NCI-H69 (cell line): ENCODE results near the gene CELF4.
"Not testable (repeated sequence)": the region's sequence is repeated elsewhere in the genome, so short reads cannot be mapped to it uniquely, and the experiment has no call there.

ENCODE experiments used
- DNase-seq: peaks from one replicate; lab custom pipeline; 2025; lab: John Stamatoyannopoulos, UW

Gene CELF4

DNA sequence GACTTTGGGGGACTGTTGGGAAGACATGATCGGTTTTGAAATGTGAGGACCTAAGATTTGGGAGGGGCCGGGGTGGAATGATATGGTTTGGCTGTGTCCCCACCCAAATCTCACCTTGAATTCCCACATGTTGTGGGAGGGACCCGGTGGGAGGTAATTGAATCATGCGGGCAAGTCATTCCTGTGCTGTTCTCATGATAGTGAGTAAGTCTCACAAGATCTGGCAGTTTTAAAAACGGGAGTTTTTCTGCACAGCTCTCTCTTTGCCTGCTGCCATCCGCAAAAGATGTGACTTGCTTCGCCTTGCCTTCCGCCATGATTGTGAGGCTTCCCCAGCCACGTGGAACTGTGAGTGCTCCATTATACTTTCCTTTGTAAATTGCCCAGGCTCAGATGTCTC is 207.5 kb downstream of the CELF4 start:
- DNase-seq: not testable (repeated sequence)

DNA sequence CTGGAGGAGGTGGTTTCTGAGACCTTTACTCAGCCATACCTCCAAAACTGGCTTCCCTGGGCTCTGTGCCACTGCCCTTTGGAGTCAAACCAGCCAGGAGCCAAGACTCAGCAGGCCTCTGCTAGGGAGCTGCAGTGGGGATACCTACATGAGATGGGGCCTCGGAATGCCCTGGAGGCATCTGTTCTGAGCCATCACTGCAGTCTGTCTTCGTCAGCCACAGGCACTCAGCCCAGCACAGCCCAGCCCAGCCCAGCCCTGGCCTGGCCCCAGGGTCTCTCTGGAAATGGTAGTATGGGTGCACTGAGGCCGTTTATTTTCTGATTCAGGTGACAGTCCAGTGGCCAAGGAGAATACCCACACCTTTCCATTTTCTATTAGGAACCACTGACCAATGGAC is 209.8 kb downstream of the CELF4 start:
- DNase-seq: peak; percentile 81

DNA sequence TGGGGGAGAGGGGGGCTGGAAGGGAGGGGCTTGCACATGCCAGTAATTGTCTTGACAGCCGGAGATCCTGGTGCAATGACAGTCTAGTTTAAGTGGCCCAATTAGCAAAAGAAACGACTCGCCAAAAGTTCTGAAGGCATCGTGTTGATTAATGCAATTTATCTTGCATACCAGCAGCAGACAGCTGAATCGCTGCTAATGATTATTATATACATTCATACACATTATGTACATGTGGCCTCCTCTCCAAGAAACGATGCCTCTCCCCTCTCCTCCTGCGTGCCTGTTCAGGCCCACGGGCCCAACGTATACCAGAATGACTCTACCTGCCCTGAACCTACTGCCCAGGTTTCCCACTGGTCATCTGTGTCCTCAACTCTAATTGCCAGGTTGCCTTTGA is 214.5 kb downstream of the CELF4 start:
- no peak for DNase-seq

DNA sequence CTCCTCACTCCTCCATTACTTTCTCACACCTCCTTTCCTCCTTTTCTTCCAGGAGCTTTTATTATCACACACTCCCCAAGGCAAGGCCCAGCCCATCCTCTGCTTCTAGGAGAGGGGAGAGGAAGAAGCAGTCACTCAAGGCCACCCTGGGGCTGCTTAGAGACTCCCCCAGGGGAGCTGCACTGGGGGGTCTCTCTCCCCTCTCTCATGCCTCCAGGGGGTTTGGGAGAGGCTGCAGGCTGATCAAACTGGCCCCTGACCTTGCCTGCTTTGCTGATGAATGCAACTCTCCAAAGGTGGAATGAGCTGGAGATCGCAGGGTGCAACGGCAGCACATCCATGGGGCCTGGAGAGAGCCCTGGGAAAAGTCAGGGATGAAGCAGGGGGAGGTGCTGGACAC is 216.9 kb downstream of the CELF4 start:
- no peak for DNase-seq

DNA sequence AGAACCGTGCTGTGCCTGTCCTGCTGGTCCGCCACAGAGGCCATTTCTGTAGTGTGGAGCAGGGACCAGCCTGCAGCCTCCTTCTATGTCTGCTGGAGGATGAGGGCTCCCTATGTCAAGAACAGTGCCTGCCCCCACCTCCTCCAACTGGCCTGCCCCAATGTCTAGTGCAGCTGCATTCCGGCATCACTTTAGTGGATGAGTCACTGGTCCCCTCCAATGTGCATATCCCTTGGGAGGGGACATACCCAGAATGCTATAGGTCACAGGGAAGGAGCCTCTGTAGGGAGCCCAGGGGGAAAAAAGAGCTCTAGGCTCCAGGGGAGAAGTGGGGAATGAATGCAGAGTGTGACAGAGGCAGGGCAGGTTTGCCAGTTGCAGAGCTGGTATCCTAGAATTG is 219.6 kb downstream of the CELF4 start:
- DNase-seq: peak; percentile 98

DNA sequence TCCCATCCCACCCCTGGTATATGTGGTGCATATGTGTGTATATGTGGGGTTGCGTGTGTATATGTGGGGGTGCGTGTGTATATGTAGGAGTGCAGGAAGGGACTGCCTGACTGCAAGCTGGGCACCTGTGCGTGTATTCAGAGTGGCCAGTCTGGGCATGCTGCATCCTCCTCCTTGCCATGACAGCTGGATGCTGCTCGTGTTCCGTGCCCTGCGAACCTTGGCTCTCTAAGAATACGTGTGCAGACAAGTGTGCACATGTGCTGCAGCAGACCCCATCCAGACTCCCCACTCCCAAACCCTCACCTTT is 222.1 kb downstream of the CELF4 start:
- DNase-seq: no peak

DNA sequence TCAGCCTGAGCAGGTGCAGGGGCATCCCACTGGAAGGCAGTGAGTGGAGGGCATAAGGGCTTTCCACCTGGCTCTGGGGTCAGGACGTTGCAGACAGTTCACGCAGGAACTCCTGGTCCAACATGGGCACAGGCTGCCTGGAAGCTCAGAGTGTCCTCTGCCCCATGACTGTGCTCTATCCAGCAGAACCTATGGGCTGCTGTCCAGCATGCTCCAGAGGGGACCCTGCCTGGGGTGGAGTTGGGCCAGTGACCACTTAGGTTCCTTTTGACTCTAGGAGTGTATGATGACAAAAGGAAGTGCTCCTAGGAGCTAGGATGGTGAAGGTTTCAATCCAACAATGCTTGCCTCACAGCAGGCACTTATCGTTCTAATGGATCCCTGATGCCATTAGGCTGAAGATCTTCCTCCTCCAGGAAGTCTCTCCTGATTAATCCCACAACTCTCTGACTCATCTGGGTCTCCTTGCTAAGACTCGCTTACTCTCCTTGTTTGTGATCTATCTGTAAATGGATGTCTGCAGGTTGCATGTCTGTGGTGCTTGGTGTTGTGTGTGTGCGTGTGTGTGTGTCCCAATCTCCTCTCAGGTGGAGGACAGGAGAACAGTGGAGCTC is 224.0 kb downstream of the CELF4 start:
- peak; percentile 61 for DNase-seq

DNA sequence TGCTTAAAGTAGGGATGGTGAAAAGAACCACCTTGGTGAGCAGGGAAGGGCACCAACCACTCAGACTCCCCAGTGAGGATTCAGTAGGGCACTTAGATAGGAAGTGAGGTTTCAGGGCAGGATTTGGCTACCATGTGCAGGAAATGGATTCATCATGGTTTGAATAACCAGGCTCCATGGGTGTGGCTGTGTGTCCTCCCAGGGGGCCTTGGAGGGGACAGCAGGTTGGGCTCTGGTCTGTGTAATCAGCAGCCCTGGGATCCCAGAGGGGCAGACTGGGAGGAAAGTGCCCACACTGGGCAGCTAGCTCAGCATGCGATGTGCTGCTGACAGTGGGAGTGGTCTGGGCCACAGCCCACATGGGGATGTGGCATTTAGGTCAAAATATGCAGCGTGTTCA is 224.6 kb downstream of the CELF4 start:
- DNase-seq: peak; percentile 95

DNA sequence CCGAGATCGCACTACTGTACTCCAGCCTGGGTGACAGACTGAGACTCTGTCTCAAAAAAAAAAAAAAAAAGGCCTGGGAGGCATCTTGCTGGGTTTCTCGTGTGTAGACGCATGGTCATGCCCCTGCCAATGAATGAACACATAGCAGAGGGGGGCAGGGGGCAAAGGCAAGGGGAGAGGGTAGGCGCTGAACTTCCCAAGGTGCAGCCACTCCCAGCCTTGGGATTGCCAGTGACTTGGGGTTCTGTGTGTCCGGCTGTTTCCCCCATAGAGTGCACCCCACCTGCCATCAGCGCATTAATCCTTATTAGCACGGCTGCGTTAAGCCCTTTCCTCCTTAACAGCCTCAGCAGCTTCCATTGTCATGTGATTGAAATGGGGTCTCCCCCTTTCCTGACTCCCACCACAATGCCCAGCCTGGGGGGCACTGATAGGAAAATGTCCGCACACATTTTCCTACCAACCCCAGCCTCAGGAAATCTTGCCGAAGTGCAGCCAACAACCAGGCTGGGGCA is 225.8 kb downstream of the CELF4 start:
- DNase-seq: no peak

DNA sequence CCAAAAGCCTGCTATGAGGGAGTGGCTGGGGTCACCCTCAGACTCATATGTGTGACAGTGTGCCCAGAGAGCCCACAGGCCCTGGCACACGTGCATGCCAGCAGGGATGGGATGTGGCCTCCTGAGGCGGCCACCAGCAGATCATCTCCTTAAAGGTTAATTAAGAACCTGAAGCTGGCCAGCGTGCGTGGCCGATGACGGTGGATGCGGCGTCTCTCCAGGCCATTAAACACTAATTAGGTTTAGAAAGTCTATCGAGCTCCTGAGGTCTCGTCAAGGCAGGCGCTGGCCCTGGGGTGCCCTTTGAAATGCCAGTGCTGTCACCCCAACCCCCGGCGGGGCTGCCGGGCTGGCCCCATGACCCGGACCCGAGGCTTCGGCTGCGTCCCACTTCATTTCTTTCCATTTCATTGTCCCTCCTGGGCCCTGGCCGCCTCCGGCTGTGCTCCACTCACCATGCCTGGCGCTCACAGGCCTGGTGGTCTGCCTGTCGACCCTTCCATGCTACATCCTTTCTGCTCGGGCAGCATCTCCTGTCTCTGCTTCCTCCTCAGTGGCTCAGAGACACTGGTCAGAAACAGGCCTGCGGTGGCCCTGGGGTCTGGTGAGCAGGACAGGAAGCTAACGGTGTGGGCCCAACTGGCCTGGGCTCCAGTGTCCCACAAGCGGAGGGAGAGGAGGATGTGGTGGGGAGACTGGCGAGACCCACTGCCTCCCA is 228.9 kb downstream of the CELF4 start:
- no peak for DNase-seq

DNA sequence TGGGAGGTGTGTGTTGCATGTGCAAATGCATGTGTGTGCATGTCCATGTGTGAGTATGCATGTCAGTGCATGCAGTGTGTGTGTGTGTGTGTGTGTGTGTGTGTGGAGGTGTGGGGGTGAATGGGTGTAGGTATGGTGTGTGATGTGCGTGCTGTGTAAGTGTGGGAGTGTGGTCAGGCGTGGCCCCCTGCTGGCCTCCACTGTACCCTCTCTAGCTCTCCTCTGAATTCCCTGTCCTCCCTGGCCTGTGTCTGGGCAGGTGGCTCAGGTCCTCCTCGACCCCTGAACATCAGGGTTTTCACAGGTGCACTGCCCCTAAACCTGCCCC is 230.2 kb downstream of the CELF4 start:
- DNase-seq: no peak

DNA sequence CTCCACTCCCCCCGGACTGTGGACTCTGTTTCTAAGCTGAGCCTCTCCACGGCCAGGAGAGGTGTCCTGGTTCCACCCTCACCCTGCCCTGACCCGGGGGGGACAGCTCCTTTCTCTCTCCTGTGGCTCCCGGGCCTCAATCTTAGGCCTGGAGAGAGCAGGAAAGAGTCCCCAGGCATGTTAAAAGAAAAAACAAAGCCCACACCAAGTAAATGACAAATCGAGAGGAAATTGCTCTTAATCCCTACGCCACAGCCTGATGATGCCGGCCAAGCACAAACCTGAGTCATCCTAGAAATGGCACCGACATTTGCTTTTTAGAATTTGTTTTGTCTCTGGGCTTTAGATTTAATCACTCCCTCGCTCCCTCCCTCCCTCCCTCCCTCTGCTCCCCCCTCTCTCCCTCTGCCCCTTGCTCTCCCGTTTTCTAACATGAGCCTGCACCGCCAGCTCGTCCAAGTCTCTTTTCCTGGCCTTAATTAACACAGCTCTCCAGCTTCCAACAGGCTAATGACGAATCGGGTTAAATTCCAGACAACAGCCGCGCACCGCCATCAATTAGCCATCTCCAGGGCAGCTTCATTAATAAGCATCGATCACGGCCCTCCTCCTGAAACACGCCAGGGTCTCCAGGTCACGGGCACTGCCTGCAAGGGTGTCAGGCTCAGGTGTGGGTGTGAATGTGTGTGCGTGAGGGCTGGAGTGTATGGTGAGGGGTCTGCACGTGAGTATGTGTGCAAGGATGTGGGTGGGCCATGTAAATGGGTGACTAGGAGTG is 230.8 kb downstream of the CELF4 start:
- peak; percentile 35 for DNase-seq

DNA sequence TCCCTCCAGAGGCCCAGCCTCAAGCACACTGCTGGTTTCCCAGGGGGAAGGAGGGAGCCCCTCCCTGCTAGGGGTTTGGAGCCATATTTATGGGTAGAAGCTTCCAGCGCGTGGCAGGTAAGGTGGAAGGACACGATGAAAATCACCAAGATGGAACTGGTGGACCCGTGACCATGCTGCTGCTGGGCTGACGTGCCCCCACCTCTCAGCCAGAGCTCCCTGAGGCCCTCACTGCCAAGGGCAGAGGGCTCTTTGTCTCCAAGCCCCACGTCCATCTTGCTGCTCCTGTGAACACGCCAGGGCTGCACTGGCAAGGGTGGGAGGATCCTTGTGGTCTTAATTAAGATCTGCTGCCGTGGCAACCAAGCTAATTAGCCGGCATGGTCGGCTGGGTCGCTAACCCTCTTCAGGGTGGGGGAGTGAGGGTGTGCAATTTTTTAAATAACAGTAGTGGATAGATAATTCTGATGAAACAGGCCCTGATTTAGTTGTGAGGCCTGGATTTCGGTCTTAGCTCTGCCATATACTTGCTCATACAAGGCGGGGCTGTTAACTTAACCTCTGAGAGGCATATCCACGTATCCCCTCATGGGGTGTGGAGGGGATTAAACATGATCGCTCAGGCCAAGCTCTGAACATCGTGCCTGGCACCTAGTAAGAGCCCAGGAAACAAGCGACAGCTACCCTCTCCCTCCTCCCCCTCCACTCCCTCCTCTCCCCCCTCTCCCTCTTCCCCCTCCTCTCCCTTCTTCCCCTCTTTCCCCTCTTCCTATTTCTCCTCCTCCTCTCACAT is 232.8 kb downstream of the CELF4 start:
- peak; percentile 88 for DNase-seq

DNA sequence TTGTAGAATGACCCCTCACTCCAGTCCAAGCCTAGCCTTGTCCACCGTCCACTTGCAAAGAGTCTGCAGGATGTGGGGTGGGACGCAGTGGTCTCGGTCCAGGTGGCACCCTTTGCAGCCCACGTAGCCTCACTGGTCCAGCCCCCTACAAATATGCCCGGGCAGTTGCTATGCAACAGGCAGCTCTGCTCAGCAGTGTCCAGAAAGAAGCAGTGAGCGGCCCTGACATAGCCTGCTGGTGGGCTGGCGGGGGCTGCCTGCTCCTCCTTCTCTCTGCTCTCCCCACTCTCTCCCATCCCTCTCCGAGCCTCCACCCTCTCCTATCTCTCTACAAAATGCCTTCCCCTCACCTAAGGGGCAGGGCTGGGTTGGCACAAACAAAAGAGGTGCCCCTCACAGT is 233.4 kb downstream of the CELF4 start:
- DNase-seq: peak; percentile 52

DNA sequence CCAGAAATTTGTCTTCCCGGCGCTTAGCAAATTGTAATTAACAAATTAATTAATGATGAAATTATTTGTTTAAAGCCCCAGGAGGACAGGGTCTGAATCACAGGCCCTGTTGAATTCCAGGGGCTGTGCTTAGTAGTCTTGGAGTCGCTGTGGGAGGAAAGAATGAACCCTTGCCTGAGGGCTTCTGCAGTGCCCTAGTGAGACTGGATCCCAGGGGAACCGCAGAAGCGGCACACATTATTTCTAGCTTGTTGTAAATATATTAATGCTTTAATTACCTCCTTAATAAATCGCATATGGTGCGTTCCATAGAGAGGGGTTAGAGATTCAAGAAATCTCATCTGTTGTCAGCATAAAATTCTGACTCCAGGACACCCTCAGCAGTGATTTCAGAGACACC is 235.4 kb downstream of the CELF4 start:
- DNase-seq: peak; percentile 59

DNA sequence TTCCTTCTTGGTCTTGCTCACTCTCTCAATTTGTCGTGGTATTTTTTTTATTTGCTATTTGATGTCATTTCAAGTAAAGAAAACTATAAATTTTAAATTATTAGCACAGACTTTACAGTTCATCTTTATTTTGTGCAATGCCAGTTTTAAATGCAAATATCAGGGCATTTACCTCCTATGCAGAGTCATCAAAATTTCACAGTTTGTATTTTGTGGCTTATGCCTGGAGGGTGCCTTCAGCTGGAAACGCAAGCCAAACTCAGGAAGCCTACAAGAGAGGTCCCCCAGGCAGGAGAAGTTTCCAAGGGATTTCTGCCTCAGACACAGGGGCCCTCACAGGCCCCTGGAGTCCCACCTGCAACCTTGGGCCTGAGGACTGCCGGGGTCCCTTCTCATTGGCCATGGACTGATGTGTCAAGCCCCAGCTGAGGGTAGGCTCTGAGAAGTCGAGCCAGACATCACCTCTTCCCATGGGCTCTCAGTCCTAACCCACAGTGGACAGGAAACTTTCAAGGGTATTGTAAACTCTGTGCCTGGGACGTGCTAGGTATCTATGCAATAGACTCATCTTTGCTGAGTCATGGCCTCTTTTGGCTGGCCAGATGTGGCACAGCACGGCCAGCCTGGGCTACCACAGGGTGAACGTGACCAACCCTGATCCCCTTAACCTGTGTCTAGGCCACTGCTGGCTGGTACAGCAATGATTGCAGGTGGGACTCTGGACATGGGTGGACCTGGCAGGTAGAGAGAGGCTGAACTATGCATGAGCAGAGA is 236.5 kb downstream of the CELF4 start:
- DNase-seq: no peak

DNA sequence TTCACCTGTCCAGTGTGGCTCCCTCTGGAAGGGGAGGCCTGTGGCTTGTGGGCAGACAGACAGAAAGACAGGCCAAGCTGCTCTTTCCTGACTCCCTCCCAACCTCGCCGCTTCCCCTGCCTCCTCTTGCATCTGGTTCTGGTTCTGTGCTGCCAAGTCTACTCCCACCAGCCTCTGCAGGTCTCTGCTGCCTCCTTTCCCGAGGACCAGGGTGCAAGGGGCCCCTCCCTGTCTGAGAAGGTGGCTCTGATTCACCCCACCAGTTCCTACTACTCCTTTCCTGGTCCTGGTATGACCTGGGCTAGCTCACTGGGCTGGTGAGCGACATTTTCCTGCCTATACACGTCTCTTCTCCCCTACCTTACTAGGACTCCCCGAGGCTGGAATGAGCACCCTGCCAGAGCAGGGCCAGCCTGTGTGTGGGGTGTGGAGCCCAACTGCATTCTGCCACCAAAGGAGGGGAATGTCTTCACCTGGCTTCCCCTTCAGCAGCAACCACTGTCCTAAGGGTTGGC is 238.5 kb downstream of the CELF4 start:
- no peak for DNase-seq

DNA sequence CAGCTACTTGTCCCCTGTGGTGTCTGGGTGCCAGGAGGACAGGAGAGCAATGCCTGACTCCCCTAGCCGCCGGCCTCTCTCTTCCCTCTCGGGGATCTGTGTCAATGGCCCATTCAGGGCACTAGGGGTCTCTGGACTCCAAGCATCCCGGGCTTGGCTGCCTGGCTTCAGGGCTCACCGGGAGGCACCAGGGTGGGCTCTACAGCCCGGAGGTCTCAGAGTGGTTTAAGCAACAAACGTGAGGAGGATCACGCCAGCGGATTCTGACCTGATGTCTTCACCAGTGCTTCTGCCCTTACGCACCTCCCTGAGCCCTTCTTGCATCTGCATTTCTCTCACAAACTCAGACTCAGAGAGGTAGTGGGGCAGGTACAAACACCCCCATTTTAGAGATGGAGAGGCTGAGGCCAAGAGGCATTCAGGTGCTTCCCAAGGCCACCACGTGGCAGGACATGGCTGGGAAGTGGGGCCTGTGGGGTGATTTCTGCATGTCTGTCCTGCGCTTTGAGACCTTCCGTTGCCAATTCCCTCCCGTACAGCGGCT is 243.0 kb downstream of the CELF4 start:
- peak; percentile 81 for DNase-seq

DNA sequence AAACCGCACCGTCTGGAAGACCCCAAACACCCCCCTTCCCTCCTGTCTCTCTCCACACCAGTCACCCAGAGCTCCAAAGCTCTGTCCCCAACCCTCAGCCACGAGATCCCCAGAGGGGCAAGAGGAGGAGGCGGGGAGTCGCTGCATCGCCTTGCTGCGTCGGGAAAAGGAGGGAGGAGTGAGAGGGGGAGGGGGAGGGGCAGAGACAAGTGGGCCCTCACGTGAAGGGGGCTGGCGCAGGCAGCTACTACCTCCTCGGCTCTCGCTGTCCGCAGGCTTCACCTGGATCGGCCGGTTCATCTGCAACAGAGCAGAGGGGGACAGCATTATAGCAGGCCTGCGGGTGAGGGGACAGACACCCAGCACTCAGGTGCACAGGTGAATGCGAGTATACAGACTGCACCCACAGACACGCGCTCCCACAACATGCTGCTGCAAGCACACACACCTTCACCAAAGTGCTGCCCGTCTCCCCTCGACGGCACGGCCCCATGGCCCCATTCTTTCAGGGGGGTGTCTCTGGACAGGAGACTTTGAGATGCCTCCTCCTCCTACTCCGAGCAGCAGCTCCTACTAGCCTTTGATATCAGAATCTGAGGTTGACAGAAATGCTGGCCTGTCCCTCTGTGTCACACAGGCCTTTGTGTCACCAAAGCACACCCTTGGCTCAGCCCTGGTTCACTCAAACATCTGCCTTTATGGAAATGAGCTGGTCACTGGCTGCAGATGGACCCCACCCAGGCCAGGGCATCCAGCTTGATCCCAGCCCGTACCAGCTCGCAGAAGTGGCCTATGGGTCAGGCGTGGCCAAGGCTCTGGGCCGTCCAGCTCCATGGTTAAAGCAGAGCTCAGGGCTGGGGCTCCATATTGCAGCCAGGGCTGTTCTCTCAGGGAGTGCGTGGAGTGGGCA is 243.8 kb downstream of the CELF4 start:
- DNase-seq: no peak

DNA sequence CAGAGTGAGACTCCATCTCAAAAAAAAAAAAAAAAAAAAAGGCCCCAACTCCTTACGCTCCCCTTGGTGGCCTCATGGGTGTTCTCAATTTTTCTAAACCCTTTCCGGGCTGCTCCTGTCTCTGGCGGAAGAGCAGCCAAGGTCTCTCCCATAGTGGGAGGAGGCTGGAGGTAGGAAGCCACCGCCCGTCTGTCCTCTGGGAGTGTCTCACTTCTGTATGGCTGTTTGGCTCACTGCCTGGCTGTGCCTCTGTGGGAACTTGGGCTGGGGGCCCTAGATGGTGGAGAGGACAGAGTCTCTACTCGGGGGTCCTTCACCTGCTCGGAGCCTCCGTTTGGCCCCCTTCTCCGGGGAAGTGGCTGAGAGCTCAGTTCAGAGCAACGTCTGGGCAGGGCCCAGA is 245.3 kb downstream of the CELF4 start:
- peak; percentile 38 for DNase-seq
